Right atrium auricular region (tissue), 2 donors: ENCODE measurements around the gene KIAA2012. TPM values are rescaled to one million over a fixed set of nuclear protein-coding genes. Genes with fewer than 3 reads are reported as not detected.

ENCODE experiments used
- DNase-seq: peaks from one replicate; pipeline ENCODE4 v3.0.0-alpha.2; 2019; ENCODE audit warnings: low spot score
- H3K27ac ChIP-seq, 2 donors: fragments of 200-600 bp; sonication (generic); 1 replicate in 1 of 2; 2 replicates in 1 of 2; pipeline ENCODE4 v1.5.1; 2016 to 2019
- H3K27me3 ChIP-seq, 2 donors: fragments of 200-600 bp; sonication (generic); one replicate each; pipeline versions ENCODE4 v1.5.1 to v1.6.0; 2017 to 2019
- H3K36me3 ChIP-seq: fragments of 200-600 bp; sonication (generic); one replicate; pipeline ENCODE4 v1.5.1; 2016
- H3K4me1 ChIP-seq, 2 donors: fragments of 200-600 bp; sonication (generic); one replicate each; pipeline versions ENCODE4 v1.5.1 to v1.6.0; 2017 to 2019
- H3K4me3 ChIP-seq, 2 donors: fragments of 200-600 bp; sonication (generic); 1 replicate in 1 of 2; 2 replicates in 1 of 2; pipeline ENCODE4 v1.5.1; 2017 to 2019; ENCODE audit warnings: mild to moderate bottlenecking in 1 of 2, moderate library complexity in 1 of 2
- H3K9me3 ChIP-seq, 2 donors: fragments of 200-600 bp; sonication (generic); one replicate each; pipeline ENCODE4 v1.5.1; 2019
- total RNA-seq, 2 donors: library from RNA; depleted of rRNA; stranded (reverse); fragments of >200 nt; gene quantifications; one replicate each; pipeline ENCODE4 v1.1.0, GENCODE V29; 2016
- TF ChIP-seq, protein P1 (sequence below), 2 donors: fragments of 200-600 bp; sonication (generic); IDR thresholded peaks; one replicate each; pipeline ENCODE4 v1.5.1; 2019; ENCODE audit warnings: antibody characterized with exemption in 2 of 2

Gene KIAA2012
- total RNA-seq, 2 donors from 2014 or later, result not detected

DNA sequence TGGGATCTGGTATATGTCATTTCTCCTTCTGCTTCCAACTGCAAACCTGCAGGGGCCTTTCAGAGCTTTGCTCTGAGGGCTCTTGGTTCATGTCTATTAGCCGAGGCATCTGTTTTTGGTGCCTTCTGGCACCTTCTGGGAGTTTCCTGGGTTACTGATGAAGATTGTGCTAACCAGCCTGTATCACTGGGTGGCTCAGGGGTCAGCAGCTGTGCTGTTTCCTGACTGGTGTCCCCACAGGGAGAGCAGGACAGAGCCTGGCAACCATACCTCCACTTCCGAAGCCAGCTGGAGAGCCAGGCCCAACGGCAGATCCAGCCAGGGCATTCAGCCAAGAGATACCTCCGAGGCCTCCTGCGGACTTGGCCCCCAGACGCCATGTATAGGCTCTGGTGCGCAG is 17.5 kb downstream of the KIAA2012 start:
- peaks cover 0 to 7% of the 10 kb centered on the region in 2 donors for H3K4me1 ChIP-seq

DNA sequence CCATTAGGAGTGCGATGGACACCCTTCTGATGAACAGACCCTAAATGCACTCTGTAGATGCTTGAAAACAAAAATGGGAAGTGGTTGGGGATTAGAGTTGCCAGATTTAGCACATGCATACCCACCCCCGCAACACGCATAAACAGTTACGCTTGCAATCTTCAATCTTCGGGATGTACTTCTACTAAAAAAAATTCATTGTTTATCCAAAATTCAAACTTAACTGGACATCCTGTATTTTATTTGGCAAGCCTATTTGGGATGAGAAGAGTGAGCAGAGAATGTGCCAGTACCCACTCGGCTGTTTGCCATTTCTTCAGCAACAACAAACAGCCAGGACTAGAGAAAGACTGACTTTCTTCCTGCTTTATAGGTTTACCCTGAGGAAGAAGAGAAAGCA is 18.4 kb downstream of the KIAA2012 start:
- no peaks in the 10 kb centered on the region for H3K27me3 ChIP-seq
- H3K36me3 ChIP-seq, result no peaks in the 10 kb centered on the region
- TF ChIP-seq, protein P1, sequence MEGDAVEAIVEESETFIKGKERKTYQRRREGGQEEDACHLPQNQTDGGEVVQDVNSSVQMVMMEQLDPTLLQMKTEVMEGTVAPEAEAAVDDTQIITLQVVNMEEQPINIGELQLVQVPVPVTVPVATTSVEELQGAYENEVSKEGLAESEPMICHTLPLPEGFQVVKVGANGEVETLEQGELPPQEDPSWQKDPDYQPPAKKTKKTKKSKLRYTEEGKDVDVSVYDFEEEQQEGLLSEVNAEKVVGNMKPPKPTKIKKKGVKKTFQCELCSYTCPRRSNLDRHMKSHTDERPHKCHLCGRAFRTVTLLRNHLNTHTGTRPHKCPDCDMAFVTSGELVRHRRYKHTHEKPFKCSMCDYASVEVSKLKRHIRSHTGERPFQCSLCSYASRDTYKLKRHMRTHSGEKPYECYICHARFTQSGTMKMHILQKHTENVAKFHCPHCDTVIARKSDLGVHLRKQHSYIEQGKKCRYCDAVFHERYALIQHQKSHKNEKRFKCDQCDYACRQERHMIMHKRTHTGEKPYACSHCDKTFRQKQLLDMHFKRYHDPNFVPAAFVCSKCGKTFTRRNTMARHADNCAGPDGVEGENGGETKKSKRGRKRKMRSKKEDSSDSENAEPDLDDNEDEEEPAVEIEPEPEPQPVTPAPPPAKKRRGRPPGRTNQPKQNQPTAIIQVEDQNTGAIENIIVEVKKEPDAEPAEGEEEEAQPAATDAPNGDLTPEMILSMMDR (IDR thresholded peaks at IDR 0.05), result no peak
- no peak overlapping the region for H3K27ac ChIP-seq
- H3K9me3 ChIP-seq, result no peaks in the 10 kb centered on the region
- no peak for DNase-seq
- peaks cover 0 to 7% of the 10 kb centered on the region in 2 donors for H3K4me1 ChIP-seq
- no peak overlapping the region for H3K4me3 ChIP-seq

More for the DNA sequence above, 17.5 kb downstream of the KIAA2012 start:
- H3K4me3 ChIP-seq, result no peak overlapping the region
- TF ChIP-seq, protein P1 (IDR thresholded peaks at IDR 0.05), result no peak
- no peak overlapping the region for H3K27ac ChIP-seq
- H3K36me3 ChIP-seq, result no peaks in the 10 kb centered on the region
- no peaks in the 10 kb centered on the region for H3K27me3 ChIP-seq
- no peaks in the 10 kb centered on the region for H3K9me3 ChIP-seq
- DNase-seq, result no peak

DNA sequence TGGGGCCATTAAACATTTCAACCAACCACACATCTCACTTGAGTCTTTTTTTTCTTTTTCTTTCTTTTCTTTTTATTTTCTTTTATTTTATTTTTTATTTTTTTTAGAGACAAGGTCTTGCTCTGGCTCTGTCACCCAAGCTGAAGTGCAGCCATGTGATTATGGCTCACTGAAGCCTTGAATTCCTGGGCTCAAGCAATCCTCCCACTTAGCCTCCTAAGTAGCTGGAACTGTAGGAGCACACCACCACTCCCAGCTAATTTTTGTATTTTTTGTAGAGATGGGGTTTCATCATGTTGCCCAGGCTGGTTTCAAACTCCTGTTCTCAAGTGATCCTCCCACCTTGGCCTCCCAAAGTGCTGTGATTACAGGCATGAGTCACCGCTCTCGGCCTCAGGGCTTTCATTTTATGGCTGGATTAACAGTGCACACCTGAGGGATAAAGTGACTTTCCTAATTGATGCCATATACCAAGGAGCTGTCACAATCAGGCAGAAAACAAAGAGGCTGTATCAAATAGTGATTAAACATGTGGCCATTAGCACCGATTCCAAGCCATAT is 21.5 kb downstream of the KIAA2012 start:
- Histone ChIP-seq H3K27ac (no peak overlapping the region), H3K36me3 (no peaks in the 10 kb centered on the region), H3K4me1 (peaks cover 0 to 7% of the 10 kb centered on the region in 2 donors), H3K27me3 (no peaks in the 10 kb centered on the region), H3K4me3 (no peak overlapping the region), H3K9me3 (no peaks in the 10 kb centered on the region)
- DNase-seq, result no peak
- TF ChIP-seq, protein P1 (IDR thresholded peaks at IDR 0.05), result no peak

DNA sequence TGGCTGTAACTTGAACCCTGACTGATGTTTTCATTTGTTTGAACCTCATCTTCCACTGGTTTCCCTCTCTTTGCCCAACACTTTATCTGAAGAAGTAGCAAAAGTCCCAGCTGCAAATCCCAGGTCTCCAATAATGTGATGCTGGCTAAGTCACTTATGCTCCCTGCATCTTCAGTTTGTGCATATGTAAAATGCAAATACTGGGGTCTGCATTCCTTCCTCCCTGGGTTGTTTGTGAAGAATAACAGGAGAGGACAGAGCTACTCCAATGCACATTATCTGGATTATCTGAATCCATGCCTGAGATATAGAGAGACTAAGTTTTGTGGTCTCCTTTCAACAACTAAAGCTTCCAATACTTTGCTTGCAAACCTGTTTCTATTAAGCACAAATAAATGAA is 22.2 kb downstream of the KIAA2012 start:
- TF ChIP-seq, protein P1 (IDR thresholded peaks at IDR 0.05), result no peak
- Histone ChIP-seq H3K27me3 (no peaks in the 10 kb centered on the region), H3K36me3 (no peaks in the 10 kb centered on the region), H3K27ac (no peak overlapping the region), H3K4me3 (no peak overlapping the region), H3K9me3 (no peaks in the 10 kb centered on the region), H3K4me1 (peaks cover 0 to 7% of the 10 kb centered on the region in 2 donors)
- no peak for DNase-seq

DNA sequence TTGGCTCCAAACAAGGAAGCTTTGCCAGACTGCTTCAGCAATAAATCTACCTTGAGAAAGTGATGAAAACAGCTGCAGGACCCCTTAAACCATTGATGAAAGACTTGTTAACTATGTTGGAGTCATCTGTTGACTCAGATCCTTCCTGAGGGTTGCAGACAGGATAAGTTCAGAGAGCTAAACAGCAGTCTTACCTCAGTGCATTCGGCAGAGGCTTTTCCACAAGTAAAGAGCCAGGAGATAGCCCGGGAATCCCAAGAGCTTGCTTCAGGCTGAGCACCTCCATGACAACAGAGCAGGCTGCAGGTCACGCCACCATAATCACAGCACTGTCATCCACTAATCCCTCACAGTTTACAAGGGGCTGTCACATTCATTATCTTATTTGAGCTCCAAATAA is 23.7 kb downstream of the KIAA2012 start:
- H3K27me3 ChIP-seq, result no peaks in the 10 kb centered on the region
- H3K27ac ChIP-seq, result no peak overlapping the region
- TF ChIP-seq, protein P1 (IDR thresholded peaks at IDR 0.05), result no peak
- no peaks in the 10 kb centered on the region for H3K36me3 ChIP-seq
- DNase-seq, result no peak
- no peak overlapping the region for H3K4me3 ChIP-seq
- H3K4me1 ChIP-seq, result no peaks in the 10 kb centered on the region
- no peaks in the 10 kb centered on the region for H3K9me3 ChIP-seq

DNA sequence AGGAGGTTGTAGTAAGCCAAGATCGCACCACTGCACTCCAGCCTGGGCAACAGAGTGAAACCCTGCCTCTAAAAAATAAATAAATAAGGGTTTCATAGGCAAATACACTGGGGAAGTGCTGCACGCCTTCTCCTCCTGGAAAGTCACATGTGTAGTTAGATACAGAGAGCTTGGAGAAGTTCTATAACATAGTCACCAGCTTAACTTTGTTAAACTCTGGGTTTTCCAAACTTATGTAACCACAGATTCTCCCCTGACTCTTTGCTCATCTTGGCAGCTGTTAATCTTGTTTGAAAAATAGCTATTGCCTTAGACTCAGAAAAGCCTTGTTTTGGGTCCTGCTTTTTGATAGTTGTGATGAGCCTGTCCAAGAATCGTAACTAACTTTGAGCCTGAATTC is 25.2 kb downstream of the KIAA2012 start:
- no peak overlapping the region for H3K27ac ChIP-seq
- no peaks in the 10 kb centered on the region for H3K4me1 ChIP-seq
- no peaks in the 10 kb centered on the region for H3K9me3 ChIP-seq
- no peaks in the 10 kb centered on the region for H3K36me3 ChIP-seq
- H3K4me3 ChIP-seq, result no peak overlapping the region
- DNase-seq, result no peak
- no peaks in the 10 kb centered on the region for H3K27me3 ChIP-seq
- TF ChIP-seq, protein P1 (IDR thresholded peaks at IDR 0.05), result no peak
